ENCODE results near the gene DCXR. TPM values are rescaled to one million over a fixed set of nuclear protein-coding genes. Genes with fewer than 3 reads are reported as not detected.
A peak's percentile ranks its signal among the peaks of the same experiment; 100 is the strongest.

The DCXR gene
- total RNA-seq (100 to 1,000 TPM; 139 to 312 (median 185) TPM), polyA plus RNA-seq (100 to 1,000 TPM; 243 to 246 TPM)
- long read RNA-seq, donor 1, transcript DCXR-201 (8 exons, 887 nt) = major isoform, 103 of 209 reads
- long read RNA-seq, donor 1, transcript DCXR-213 (7 exons, 915 nt) = minor isoform, 18 of 209 reads
- long read RNA-seq, donor 1, transcript DCXR-212 (5 exons, 715 nt) = minor isoform, 6 of 209 reads
- long read RNA-seq, donor 1, partial matches to known transcripts = 39 of 209 reads
- long read RNA-seq, donor 1, other reads (novel, unspliced or antisense) = 36 of 209 reads
- long read RNA-seq, donor 2, transcript DCXR-201 (8 exons, 887 nt) = major isoform, 90 of 183 reads
- long read RNA-seq, donor 2, transcript DCXR-212 (5 exons, 715 nt) = minor isoform, 10 of 183 reads
- long read RNA-seq, donor 2, partial matches to known transcripts = 56 of 183 reads
- long read RNA-seq, donor 2, other reads (novel, unspliced or antisense) = 22 of 183 reads
- long read RNA-seq, donor 3, transcript DCXR-218 (8 exons, 676 nt) = minor isoform, 5 of 114 reads
- long read RNA-seq, donor 3, transcript DCXR-213 (7 exons, 915 nt) = minor isoform, 9 of 114 reads
- long read RNA-seq, donor 3, transcript DCXR-201 (8 exons, 887 nt) = major isoform, 58 of 114 reads
- long read RNA-seq, donor 3, partial matches to known transcripts = 19 of 114 reads
- long read RNA-seq, donor 3, other reads (novel, unspliced or antisense) = 18 of 114 reads

- TF ChIP-seq CTCF (IDR thresholded peaks at IDR 0.05) (peak; percentile 72 to 93 (median 82)), POLR2A (IDR thresholded peaks at IDR 0.05) (peak; percentile 75 to 96)
- intact Hi-C loops (cut with DNase I) = loop anchor here in 4 of 10 donors (1.0 to 10.0 kb wide), 4 partner anchors 60 to 288 kb away; partner anchors contain the start of gene FASN (in 2 of the 4)
- H3K27me3 ChIP-seq = peaks cover 0 to 5% (median 0%) of the 10 kb centered on the region in 9 donors
- ATAC-seq = peak; percentile 97 to 98 (median 97)
- 0 to 1% (median 1%) methylated on average over 45 to 92 of the region's 92 CpGs for WGBS, 4 donors
- peaks cover 0 to 5% (median 0%) of the 10 kb centered on the region in 9 donors for H3K36me3 ChIP-seq
- H3K4me3 ChIP-seq = peak within 1 kb of the TSS; percentile 49 to 92 (median 73)
- peak within 1 kb of the TSS; percentile 91 to 98 (median 94) for H3K27ac ChIP-seq
- DNase-seq = peak; percentile 97 to 99 (median 98)
- H3K9me3 ChIP-seq = no peaks in the 10 kb centered on the region
- H3K4me1 ChIP-seq = peaks cover 4 to 31% (median 15%) of the 10 kb centered on the region in 12 donors
Measured at GRCh38 chr17:82037092-82037888, at the start of gene DCXR. DCXR (minus strand) TSS chr17:82037697; CDS start chr17:82037682, 15 bp downstream.

GRCh38 chr17:82085931-82086764, 48.7 kb upstream of the DCXR start:
- Histone ChIP-seq H3K27me3 (no peaks in the 10 kb centered on the region), H3K4me1 (no peaks in the 10 kb centered on the region), H3K36me3 (peaks cover 0 to 100% (median 89%) of the 10 kb centered on the region in 9 donors), H3K27ac (no peak overlapping the region), H3K9me3 (no peaks in the 10 kb centered on the region), H3K4me3 (no peak overlapping the region)
- TF ChIP-seq POLR2A (IDR thresholded peaks at IDR 0.05) = no peak
- no peak for TF ChIP-seq CTCF (IDR thresholded peaks at IDR 0.05)
- intact Hi-C loops (cut with DNase I) = no loop called here
- ATAC-seq (no peak), DNase-seq (peak in 2 of 5 donors; percentile 17 to 50)
- WGBS, 4 donors = 87 to 96% (median 92%) methylated on average over 14 to 25 of the region's 25 CpGs

GRCh38 chr17:82085031-82085861, 47.7 kb upstream of the DCXR start:
- TF ChIP-seq POLR2A (IDR thresholded peaks at IDR 0.05) (no peak), CTCF (IDR thresholded peaks at IDR 0.05) (no peak)
- ATAC-seq (no peak), DNase-seq (peak in 2 of 5 donors; percentile 18)
- Histone ChIP-seq H3K27me3 (no peaks in the 10 kb centered on the region), H3K9me3 (no peaks in the 10 kb centered on the region), H3K27ac (no peak overlapping the region), H3K36me3 (peaks cover 0 to 100% (median 88%) of the 10 kb centered on the region in 9 donors), H3K4me1 (no peaks in the 10 kb centered on the region), H3K4me3 (no peak overlapping the region)
- intact Hi-C loops (cut with DNase I) = no loop called here
- WGBS, 4 donors = 88 to 95% (median 90%) methylated on average over 34 to 49 of the region's 49 CpGs

Data from heart left ventricle (tissue), 16 donors.